T-helper 2 cell treated with Interferon-gamma antibody and Interleukin-4, amounts not matched to agents 100 ng/mL and 5 ng/mL, for 36 hours (primary cell): Measurements from ENCODE around the gene EIF4H. TPM values are rescaled to one million over a fixed set of nuclear protein-coding genes. Genes with fewer than 3 reads are reported as not detected.
"Not testable (repeated sequence)": the region's sequence is repeated elsewhere in the genome, so short reads cannot be mapped to it uniquely, and the experiment has no call there.

Experiments used
- intact Hi-C: fragments of 100-400 bp; cut with micrococcal nuclease; formaldehyde crosslinking; loops from one replicate; pipeline ENCODE4 v1.15.1; 2023
- total RNA-seq: library from RNA; stranded (reverse); gene quantifications from 2 replicates; pipeline ENCODE4 v1.2.3, GENCODE V29; 2022

The EIF4H gene
- total RNA-seq, 1 donor from 2014 or later, result 291 TPM

- intact Hi-C loops, result loop anchor here (1.0 to 5.0 kb wide), 3 partner anchors 80 to 92 kb away; partner anchors contain the start of genes LIMK1 and RFC2
Observed at GRCh38 chr7:74174606-74175082, 488 bp downstream of the EIF4H start.

GRCh38 chr7:74175340-74175739 lies 1.2 kb downstream of the EIF4H start:
- intact Hi-C loops, result loop anchor here (2.0 kb wide), 1 partner anchor 81 kb away; no protein-coding TSS in a partner anchor

GRCh38 chr7:74176555-74176954 lies 2.4 kb downstream of the EIF4H start:
- intact Hi-C loops, result no loop called here

GRCh38 chr7:74178632-74179031 lies 4.5 kb downstream of the EIF4H start:
- intact Hi-C loops, result no loop called here

GRCh38 chr7:74179935-74180604 lies 5.9 kb downstream of the EIF4H start:
- intact Hi-C loops, result no loop called here

GRCh38 chr7:74180866-74181265 lies 6.7 kb downstream of the EIF4H start:
- intact Hi-C loops, result no loop called here

GRCh38 chr7:74181821-74182220 lies 7.7 kb downstream of the EIF4H start:
- intact Hi-C loops, result no loop called here

- intact Hi-C loops, result loop anchor here (1.0 kb wide), 1 partner anchor 114 kb away; no protein-coding TSS in a partner anchor
Observed at GRCh38 chr7:74182453-74183090, 8.4 kb downstream of the EIF4H start.

- intact Hi-C loops, result loop anchor here (1.0 kb wide), 1 partner anchor 115 kb away; no protein-coding TSS in a partner anchor
Observed at GRCh38 chr7:74183142-74183541, 9.0 kb downstream of the EIF4H start.

GRCh38 chr7:74183653-74184450 lies 9.7 kb downstream of the EIF4H start:
- intact Hi-C loops, result loop anchor here (1.0 kb wide), 1 partner anchor 116 kb away; no protein-coding TSS in a partner anchor

GRCh38 chr7:74185016-74185415 lies 10.9 kb downstream of the EIF4H start:
- intact Hi-C loops, result no loop called here

- intact Hi-C loops, result no loop called here
Observed at GRCh38 chr7:74185636-74186035, 11.5 kb downstream of the EIF4H start.

- intact Hi-C loops, result no loop called here
Observed at GRCh38 chr7:74187915-74188675, 13.9 kb downstream of the EIF4H start.

- intact Hi-C loops, result no loop called here
Observed at GRCh38 chr7:74190259-74190658, 16.1 kb downstream of the EIF4H start.

- intact Hi-C loops, result no loop called here
Observed at GRCh38 chr7:74191231-74191630, 17.1 kb downstream of the EIF4H start.

- intact Hi-C loops, result no loop called here
Observed at GRCh38 chr7:74193054-74193453, 18.9 kb downstream of the EIF4H start.

GRCh38 chr7:74193913-74194312 lies 19.8 kb downstream of the EIF4H start:
- intact Hi-C loops, result no loop called here

- intact Hi-C loops, result no loop called here
Observed at GRCh38 chr7:74194686-74195085, 20.5 kb downstream of the EIF4H start.

GRCh38 chr7:74195139-74195860 lies 21.1 kb downstream of the EIF4H start:
- intact Hi-C loops, result not testable (repeated sequence)

- intact Hi-C loops, result not testable (repeated sequence)
Observed at GRCh38 chr7:74195968-74196654, 22.0 kb downstream of the EIF4H start.
